ENCODE data around the gene MYO1D.

DNA sequence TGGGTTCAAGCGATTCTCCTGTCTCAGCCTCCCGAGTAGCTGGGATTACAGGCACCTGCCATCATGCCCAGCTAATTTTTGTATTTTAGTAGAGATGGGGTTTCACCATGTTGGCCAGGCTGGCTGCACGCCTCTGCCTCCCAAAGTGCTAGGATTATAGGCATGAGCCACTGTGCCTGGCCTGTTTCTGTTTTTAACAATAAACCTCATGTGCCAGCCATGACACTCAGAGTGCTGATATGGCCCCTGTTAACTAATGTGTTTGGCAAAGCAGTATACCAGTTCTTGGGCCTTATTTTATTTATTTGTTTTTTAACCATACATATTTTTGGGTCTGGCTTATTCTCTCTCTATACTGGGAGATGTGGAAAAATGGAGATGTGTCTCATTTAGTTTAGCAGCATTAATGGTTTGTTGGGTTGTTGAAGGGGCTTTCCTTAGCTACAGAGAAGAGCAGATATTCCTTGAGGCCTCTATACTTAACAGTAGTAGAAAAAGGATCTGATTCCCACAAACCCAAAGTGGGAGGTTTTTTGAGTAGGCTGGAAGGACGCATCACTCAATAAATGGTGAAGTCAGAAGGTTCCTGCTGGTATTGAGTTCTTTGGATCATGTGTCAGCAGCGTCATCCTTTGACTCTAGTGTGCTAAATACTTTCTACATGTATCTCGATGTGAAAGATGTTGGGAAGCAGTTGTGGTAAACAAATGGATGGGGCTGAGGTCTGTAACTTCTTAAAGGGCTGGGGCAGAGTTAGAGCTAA lies 406.3 kb downstream of the MYO1D start:
- TF ChIP-seq, protein P1, sequence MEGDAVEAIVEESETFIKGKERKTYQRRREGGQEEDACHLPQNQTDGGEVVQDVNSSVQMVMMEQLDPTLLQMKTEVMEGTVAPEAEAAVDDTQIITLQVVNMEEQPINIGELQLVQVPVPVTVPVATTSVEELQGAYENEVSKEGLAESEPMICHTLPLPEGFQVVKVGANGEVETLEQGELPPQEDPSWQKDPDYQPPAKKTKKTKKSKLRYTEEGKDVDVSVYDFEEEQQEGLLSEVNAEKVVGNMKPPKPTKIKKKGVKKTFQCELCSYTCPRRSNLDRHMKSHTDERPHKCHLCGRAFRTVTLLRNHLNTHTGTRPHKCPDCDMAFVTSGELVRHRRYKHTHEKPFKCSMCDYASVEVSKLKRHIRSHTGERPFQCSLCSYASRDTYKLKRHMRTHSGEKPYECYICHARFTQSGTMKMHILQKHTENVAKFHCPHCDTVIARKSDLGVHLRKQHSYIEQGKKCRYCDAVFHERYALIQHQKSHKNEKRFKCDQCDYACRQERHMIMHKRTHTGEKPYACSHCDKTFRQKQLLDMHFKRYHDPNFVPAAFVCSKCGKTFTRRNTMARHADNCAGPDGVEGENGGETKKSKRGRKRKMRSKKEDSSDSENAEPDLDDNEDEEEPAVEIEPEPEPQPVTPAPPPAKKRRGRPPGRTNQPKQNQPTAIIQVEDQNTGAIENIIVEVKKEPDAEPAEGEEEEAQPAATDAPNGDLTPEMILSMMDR (CRISPR knock-in tag; IDR thresholded peaks at IDR 0.05), result no peak
- TF ChIP-seq TAF1 (CRISPR knock-in tag; IDR thresholded peaks at IDR 0.05) (no peak), ZNF274 (CRISPR knock-in tag; IDR thresholded peaks at IDR 0.05) (no peak), ZNF232 (CRISPR knock-in tag; IDR thresholded peaks at IDR 0.05; ENCODE audit: borderline replicate concordance) (no peak), SOX6 (IDR thresholded peaks at IDR 0.05) (no peak), SOX6 (CRISPR knock-in tag; IDR thresholded peaks at IDR 0.05) (no peak), ZNF136 (CRISPR knock-in tag; IDR thresholded peaks at IDR 0.05; ENCODE audit: low read depth) (no peak), ELF4 (CRISPR knock-in tag; IDR thresholded peaks at IDR 0.05; ENCODE audit: borderline replicate concordance) (no peak), SMARCC2 (IDR thresholded peaks at IDR 0.05) (no peak), SRSF4 (IDR thresholded peaks at IDR 0.05; ENCODE audit: low read depth, low read length, poor library complexity, severe bottlenecking) (no peak)

All from HepG2 (cell line).